ENCODE data around the gene ALPK1. TPM values are rescaled to one million over a fixed set of nuclear protein-coding genes. Genes with fewer than 3 reads are reported as not detected.
"Not testable (repeated sequence)": the region's sequence is repeated elsewhere in the genome, so short reads cannot be mapped to it uniquely, and the experiment has no call there.

ALPK1 gene
- polyA plus RNA-seq, 3 donors, result 10.1 to 18.5 (median 12.8) TPM

GRCh38 chr4:112281895-112282398 is 15.2 kb upstream of the ALPK1 start:
- not testable (repeated sequence) for DNase-seq (ENCODE audit: extremely low read depth in 1 of 11, low read depth in 9 of 11, low spot score in 4 of 11)

DNA sequence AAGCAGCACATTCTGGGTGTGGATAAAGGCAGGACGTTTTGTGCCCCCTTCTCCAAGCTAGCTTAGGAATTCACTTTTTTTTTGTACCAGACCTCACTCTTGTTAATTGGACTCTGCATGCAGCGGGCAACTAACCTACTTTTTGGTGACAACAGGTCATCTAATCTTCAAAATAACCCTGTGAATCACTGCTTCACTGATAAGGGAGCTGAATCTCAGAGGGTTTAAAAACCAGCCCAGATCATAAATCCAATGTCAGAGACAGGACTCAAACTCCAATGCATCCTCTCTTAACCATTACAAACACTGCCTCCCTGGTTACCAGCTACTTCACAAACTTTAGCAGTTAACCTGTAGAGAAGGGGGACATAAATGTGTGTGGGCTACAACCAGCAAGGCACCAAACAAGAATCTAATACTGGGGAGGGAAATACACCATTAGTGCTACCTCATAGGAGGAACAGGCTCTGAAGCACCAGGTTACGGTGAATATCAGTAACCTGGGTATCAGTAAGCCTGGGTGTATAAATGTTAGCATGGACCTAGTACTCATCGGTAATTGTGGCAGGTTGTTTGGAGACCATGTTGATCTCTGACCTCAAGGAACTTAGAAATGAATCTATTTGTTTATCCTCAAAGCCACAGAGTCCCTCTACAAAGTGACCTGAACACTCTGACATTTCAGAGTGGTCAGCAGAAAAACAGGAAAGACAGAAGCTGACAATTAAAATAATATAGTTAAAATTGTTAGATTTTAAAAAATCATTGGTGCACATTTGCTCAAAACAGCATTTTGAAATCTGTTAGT is 14.1 kb upstream of the ALPK1 start:
- no peak for DNase-seq (ENCODE audit: extremely low read depth in 1 of 11, low read depth in 9 of 11, low spot score in 4 of 11)

- no peak for DNase-seq (ENCODE audit: extremely low read depth in 1 of 11, low read depth in 9 of 11, low spot score in 4 of 11)
Measured at GRCh38 chr4:112284166-112284565, 13.0 kb upstream of the ALPK1 start.

GRCh38 chr4:112284662-112285411 is 12.3 kb upstream of the ALPK1 start:
- peak in 2 of 11 donors; percentile 17 to 19 for DNase-seq (ENCODE audit: extremely low read depth in 1 of 11, low read depth in 9 of 11, low spot score in 4 of 11)

DNA sequence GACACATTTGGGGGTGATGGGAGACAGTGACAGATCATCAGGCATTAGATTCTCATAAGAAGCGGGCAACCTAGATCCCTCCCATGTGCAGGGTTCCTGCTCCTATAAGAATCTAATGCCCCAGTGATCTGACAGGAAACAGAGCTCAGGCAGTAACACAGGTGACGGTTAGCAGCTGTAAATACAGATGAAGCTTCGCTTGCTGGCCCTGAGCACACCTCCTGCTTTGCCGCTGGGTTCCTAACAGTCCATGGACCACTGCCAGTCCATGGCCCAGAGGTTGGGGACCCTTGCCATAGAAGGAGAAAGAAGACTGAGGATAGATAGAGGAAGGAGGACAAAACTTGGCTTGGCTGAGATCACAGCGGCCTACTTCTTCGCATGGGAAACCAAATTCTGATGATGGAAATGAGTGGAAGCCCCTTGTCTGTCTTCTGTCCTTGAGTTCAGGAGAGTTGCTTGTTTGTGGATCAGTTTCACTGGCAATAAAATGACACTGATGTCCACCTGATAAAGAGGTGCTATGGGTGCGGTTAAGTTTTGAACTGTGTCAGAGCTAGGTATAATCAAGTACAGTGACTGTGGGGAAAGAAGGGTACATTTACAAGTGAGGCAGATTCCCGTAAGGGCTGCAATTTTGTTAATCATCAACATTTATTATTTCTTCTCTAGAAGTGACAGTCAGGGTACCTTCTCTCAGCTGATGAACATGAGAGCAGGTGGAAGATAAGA is 9.7 kb upstream of the ALPK1 start:
- no peak for DNase-seq (ENCODE audit: extremely low read depth in 1 of 11, low read depth in 9 of 11, low spot score in 4 of 11)

GRCh38 chr4:112288455-112288854 is 8.7 kb upstream of the ALPK1 start:
- DNase-seq (ENCODE audit: extremely low read depth in 1 of 11, low read depth in 9 of 11, low spot score in 4 of 11), result no peak

- no peak for DNase-seq (ENCODE audit: extremely low read depth in 1 of 11, low read depth in 9 of 11, low spot score in 4 of 11)
Measured at GRCh38 chr4:112289407-112290253, 7.5 kb upstream of the ALPK1 start.

GRCh38 chr4:112290341-112290740 is 6.8 kb upstream of the ALPK1 start:
- no peak for DNase-seq (ENCODE audit: extremely low read depth in 1 of 11, low read depth in 9 of 11, low spot score in 4 of 11)

GRCh38 chr4:112299721-112300120 is 2.6 kb downstream of the ALPK1 start:
- DNase-seq (ENCODE audit: extremely low read depth in 1 of 11, low read depth in 9 of 11, low spot score in 4 of 11), result no peak

- DNase-seq (ENCODE audit: extremely low read depth in 1 of 11, low read depth in 9 of 11, low spot score in 4 of 11), result no peak
Measured at GRCh38 chr4:112302320-112303274, 5.4 kb downstream of the ALPK1 start.

DNA sequence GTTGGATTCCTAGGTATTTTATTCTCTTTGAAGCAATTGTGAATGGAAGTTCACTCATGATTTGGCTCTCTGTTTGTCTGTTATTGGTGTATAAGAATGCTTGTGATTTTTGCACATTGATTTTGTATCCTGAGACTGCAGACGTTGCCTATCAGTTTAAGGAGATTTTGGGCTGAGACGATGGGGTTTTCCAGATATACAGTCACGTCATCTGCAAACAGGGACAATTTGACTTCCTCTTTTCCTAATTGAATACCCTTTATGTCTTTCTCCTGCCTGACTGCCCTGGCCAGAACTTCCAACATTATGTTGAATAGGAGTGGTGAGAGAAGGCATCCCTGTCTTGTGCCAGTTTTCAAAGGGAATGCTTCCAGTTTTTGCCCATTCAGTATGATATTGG is 8.3 kb downstream of the ALPK1 start:
- DNase-seq (ENCODE audit: extremely low read depth in 1 of 11, low read depth in 9 of 11, low spot score in 4 of 11), result not testable (repeated sequence)

DNA sequence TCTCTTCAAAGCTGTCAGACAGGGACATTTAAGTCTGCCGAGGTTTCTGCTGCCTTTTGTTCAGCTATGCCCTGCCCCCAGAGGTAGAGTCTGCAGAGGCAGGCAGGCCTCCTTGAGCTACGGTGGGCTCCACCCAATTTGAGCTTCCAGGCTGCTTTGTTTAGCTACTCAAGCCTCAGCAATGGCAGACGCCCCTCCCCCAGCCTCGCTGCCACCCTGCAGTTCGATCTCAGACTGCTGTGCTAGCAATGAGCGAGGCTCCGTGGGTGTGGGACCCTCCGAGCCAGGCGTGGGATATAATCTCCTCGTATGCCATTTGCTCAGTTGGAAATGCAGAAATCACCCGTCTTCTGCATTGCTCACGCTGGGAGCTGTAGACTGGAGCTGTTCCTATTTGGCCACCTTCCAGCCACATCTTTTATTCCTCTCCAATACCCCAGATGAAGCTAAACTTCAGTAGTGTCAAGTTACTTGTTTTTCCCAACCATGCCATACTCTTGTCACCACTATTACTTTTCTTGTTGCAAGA is 12.2 kb downstream of the ALPK1 start:
- DNase-seq (ENCODE audit: extremely low read depth in 1 of 11, low read depth in 9 of 11, low spot score in 4 of 11), result not testable (repeated sequence)

- DNase-seq (ENCODE audit: extremely low read depth in 1 of 11, low read depth in 9 of 11, low spot score in 4 of 11), result no peak
Measured at GRCh38 chr4:112311516-112311915, 14.3 kb downstream of the ALPK1 start.

DNA sequence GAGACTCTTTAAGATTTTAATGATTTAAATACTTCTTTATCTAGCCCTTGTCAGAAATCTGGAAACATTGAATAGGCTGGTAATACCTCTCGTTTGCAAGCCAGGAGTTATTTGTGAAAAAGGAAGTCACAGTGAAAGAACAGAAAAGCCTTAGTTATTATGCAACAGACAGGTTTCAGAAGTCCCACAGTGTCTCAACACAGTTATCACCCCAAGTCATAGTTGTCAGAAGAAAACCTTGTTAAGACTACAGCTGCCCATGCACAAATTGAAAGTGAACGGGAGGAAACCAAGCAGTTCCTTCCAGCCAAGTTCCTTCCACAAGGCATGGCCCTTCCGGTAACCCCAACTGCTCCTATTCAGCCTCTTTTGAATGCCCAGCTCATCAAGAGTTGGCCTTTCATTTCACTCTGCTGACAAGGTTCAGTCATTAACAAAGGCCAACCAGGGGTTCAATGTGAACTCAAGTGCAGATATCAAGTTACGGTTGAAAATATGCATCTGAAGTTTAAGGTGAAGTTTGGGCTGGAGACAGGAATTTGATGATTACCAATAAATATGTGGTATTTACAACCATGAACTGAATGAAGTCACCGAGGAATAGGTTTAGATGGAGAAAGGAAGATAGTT is 15.6 kb downstream of the ALPK1 start:
- no peak for DNase-seq (ENCODE audit: extremely low read depth in 1 of 11, low read depth in 9 of 11, low spot score in 4 of 11)

DNA sequence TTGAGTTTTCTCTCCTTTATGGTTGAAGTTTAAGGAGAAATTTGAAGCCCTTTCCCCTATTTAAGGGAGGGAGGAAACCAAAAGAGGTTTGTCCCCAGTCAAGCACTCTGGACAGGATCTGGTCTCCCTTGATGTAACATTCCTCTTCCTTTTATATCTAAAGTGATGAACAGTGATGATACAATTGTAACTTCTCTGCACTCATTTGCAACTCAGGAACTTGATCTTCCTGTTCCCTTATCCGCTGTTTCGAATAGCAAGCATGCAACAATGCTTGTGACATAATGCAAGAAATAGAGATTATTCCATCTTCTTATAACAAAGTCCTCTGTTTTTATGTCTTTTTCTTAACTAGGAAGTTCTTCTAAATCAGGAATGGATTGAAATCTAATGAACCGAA is 18.3 kb downstream of the ALPK1 start:
- DNase-seq (ENCODE audit: extremely low read depth in 1 of 11, low read depth in 9 of 11, low spot score in 4 of 11), result no peak

GRCh38 chr4:112316360-112316759 is 19.2 kb downstream of the ALPK1 start:
- no peak for DNase-seq (ENCODE audit: extremely low read depth in 1 of 11, low read depth in 9 of 11, low spot score in 4 of 11)
